Measurements from ENCODE around the gene SYNGR3.

Gene SYNGR3

DNA sequence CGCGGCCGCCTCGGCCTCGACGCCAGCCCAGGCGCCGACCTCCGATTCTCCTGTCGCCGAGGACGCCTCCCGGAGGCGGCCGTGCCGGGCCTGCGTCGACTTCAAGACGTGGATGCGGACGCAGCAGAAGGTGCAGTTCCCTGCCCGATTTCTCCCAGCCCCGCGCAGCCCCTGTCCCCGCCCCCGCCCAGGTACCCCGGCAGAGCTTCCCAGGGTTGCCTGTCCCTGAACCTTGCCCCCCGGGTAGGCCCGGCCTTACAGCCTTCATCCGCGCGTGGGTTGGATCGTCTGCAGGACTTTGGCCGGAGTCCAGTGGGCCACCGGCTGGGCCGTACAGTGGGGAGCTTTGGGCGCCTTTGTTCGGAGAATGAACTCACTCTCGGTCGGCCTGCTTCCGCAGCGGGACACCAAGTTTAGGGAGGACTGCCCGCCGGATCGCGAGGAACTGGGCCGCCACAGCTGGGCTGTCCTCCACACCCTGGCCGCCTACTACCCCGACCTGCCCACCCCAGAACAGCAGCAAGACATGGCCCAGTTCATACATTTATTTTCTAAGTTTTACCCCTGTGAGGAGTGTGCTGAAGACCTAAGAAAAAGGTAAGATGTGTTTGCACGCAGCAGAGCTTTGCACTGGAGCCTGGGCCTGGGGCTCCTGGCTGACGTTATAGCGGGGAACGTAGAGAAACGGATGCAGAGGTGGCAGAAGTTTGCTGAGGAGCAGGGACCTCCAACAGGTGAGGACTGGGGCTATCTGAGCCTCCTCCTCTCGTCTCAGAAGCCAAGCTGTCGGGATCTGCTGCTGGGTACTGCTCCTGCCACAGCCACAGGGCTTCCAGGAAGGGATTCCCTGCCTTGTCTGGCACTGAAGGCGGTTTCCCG is 5.2 kb upstream of the SYNGR3 start:
- peak overlapping the region; percentile 37 for H3K27ac ChIP-seq (ENCODE audit: low read depth, low read length)
- peak overlapping the region; percentile 98 for H3K4me3 ChIP-seq (ENCODE audit: low read length)

DNA sequence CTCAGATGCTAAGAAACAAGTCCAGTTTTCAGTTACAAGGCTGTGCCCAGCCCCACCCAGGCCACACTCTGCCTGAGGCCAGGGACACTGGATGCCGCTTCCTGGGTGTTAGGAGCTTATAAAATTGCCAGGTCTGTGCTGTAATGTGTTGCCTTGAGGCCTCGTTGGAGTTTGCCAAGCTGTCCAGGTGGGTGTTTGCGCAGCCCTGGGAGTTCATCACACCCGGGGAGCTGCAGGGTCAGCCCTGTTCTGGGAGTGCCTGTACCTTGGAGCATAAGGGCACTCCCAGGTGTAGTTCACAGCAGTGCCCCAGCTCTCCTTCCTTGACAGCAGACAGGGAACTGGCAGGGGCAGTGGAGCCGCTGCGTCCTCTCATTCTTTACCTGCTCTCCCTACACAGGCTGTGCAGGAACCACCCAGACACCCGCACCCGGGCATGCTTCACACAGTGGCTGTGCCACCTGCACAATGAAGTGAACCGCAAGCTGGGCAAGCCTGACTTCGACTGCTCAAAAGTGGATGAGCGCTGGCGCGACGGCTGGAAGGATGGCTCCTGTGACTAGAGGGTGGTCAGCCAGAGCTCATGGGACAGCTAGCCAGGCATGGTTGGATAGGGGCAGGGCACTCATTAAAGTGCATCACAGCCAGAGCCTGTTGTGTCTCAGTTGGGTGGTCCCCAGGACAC is 4.2 kb upstream of the SYNGR3 start:
- Histone ChIP-seq H3K79me2 (ENCODE audit: control insufficient read depth, low read length) (peaks cover 17% of the 10 kb centered on the region), H4K20me1 (ENCODE audit: control insufficient read depth, insufficient read depth, low read depth, low read length) (no peaks in the 10 kb centered on the region), H3K4me2 (ENCODE audit: low read length) (peak overlapping the region; percentile 99), H3F3A (ENCODE audit: control insufficient read depth, insufficient read depth) (peaks cover 17% of the 10 kb centered on the region), H3K36me3 (ENCODE audit: control insufficient read depth, low read length) (peaks cover 27% of the 10 kb centered on the region), H3K9me3 (ENCODE audit: control insufficient read depth, insufficient read depth, low read length) (no peaks in the 10 kb centered on the region), H3K27me3 (ENCODE audit: control insufficient read depth, low read length) (peaks cover 45% of the 10 kb centered on the region), H3K9me2 (replicated peaks; ENCODE audit: control insufficient read depth, low read length) (no peaks in the 10 kb centered on the region), H3K4me3 (ENCODE audit: low read length) (peak overlapping the region; percentile 98), H3K4me1 (ENCODE audit: control insufficient read depth, low read length) (peaks cover 34% of the 10 kb centered on the region), H3K27ac (ENCODE audit: low read depth, low read length) (no peak overlapping the region)
- TF ChIP-seq, protein P1, sequence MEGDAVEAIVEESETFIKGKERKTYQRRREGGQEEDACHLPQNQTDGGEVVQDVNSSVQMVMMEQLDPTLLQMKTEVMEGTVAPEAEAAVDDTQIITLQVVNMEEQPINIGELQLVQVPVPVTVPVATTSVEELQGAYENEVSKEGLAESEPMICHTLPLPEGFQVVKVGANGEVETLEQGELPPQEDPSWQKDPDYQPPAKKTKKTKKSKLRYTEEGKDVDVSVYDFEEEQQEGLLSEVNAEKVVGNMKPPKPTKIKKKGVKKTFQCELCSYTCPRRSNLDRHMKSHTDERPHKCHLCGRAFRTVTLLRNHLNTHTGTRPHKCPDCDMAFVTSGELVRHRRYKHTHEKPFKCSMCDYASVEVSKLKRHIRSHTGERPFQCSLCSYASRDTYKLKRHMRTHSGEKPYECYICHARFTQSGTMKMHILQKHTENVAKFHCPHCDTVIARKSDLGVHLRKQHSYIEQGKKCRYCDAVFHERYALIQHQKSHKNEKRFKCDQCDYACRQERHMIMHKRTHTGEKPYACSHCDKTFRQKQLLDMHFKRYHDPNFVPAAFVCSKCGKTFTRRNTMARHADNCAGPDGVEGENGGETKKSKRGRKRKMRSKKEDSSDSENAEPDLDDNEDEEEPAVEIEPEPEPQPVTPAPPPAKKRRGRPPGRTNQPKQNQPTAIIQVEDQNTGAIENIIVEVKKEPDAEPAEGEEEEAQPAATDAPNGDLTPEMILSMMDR (IDR thresholded peaks at IDR 0.05; ENCODE audit: low read depth, low read length, poor library complexity, severe bottlenecking) = no peak
- TF ChIP-seq EZH2phosphoT487 (IDR thresholded peaks at IDR 0.05; ENCODE audit: borderline replicate concordance, low read length) = no peak

More for the DNA sequence above, 5.2 kb upstream of the SYNGR3 start:
- TF ChIP-seq EZH2phosphoT487 (IDR thresholded peaks at IDR 0.05; ENCODE audit: borderline replicate concordance, low read length) = no peak
- Histone ChIP-seq H3K9me3 (ENCODE audit: control insufficient read depth, insufficient read depth, low read length) (no peaks in the 10 kb centered on the region), H3K36me3 (ENCODE audit: control insufficient read depth, low read length) (peaks cover 27% of the 10 kb centered on the region), H4K20me1 (ENCODE audit: control insufficient read depth, insufficient read depth, low read depth, low read length) (no peaks in the 10 kb centered on the region), H3K79me2 (ENCODE audit: control insufficient read depth, low read length) (peaks cover 17% of the 10 kb centered on the region), H3K4me2 (ENCODE audit: low read length) (peak overlapping the region; percentile 99), H3K4me1 (ENCODE audit: control insufficient read depth, low read length) (peaks cover 30% of the 10 kb centered on the region), H3K9me2 (replicated peaks; ENCODE audit: control insufficient read depth, low read length) (no peaks in the 10 kb centered on the region), H3K27me3 (ENCODE audit: control insufficient read depth, low read length) (peaks cover 44% of the 10 kb centered on the region), H3F3A (ENCODE audit: control insufficient read depth, insufficient read depth) (peaks cover 17% of the 10 kb centered on the region)

DNA sequence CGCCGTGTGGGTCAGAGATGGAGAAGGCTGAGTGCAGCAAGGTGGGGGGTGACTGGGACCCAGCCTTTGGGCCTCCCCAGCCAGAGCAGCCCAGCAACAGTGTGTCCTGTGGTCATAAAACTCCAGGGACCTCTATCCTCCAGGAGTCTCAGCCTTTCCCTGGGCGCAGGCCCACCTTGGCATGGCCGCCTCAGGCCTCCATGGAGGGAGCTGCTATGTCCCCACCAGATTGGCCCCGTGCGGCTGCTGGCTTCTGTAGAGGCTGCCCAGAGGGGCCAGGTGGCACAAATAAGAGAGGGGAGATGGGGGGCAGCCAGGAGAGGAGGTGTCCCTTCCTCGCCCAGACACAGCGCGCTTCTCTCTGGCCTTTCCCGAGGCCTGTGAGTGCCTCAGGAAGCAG is 2.6 kb upstream of the SYNGR3 start:
- H3K4me3 ChIP-seq (ENCODE audit: low read length) = no peak overlapping the region
- H4K20me1 ChIP-seq (ENCODE audit: control insufficient read depth, insufficient read depth, low read depth, low read length) = no peaks in the 10 kb centered on the region
- no peak overlapping the region for H3K27ac ChIP-seq (ENCODE audit: low read depth, low read length)
- H3K4me1 ChIP-seq (ENCODE audit: control insufficient read depth, low read length) = peaks cover 40% of the 10 kb centered on the region
- no peak overlapping the region for H3K4me2 ChIP-seq (ENCODE audit: low read length)
- no peaks in the 10 kb centered on the region for H3K9me2 ChIP-seq (replicated peaks; ENCODE audit: control insufficient read depth, low read length)
- no peak for TF ChIP-seq EZH2phosphoT487 (IDR thresholded peaks at IDR 0.05; ENCODE audit: borderline replicate concordance, low read length)
- TF ChIP-seq, protein P1 (IDR thresholded peaks at IDR 0.05; ENCODE audit: low read depth, low read length, poor library complexity, severe bottlenecking) = no peak
- peaks cover 34% of the 10 kb centered on the region for H3K27me3 ChIP-seq (ENCODE audit: control insufficient read depth, low read length)
- peaks cover 18% of the 10 kb centered on the region for H3F3A ChIP-seq (ENCODE audit: control insufficient read depth, insufficient read depth)
- peaks cover 27% of the 10 kb centered on the region for H3K36me3 ChIP-seq (ENCODE audit: control insufficient read depth, low read length)
- peaks cover 17% of the 10 kb centered on the region for H3K79me2 ChIP-seq (ENCODE audit: control insufficient read depth, low read length)
- no peaks in the 10 kb centered on the region for H3K9me3 ChIP-seq (ENCODE audit: control insufficient read depth, insufficient read depth, low read length)

DNA sequence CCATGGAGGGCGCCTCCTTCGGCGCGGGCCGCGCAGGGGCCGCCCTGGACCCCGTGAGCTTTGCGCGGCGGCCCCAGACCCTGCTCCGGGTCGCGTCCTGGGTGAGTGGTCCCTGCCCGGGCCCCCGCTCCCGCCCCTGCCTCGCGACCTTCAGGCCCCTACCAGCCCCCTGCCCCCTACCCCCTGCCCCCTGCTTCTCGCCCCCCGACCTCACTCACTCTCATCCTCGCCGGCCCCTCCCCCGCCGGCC is 256 bp downstream of the SYNGR3 start:
- Histone ChIP-seq H3K9me3 (ENCODE audit: control insufficient read depth, insufficient read depth, low read length) (peaks cover 5% of the 10 kb centered on the region; the same call in 1 of the 2 replicates), H3K4me1 (ENCODE audit: control insufficient read depth, low read length) (peaks cover 50% of the 10 kb centered on the region), H4K20me1 (ENCODE audit: control insufficient read depth, insufficient read depth, low read depth, low read length) (no peaks in the 10 kb centered on the region), H3K9me2 (replicated peaks; ENCODE audit: control insufficient read depth, low read length) (no peaks in the 10 kb centered on the region), H3K79me2 (ENCODE audit: control insufficient read depth, low read length) (peaks cover 9% of the 10 kb centered on the region), H3K27me3 (ENCODE audit: control insufficient read depth, low read length) (peaks cover 19% of the 10 kb centered on the region), H3K36me3 (ENCODE audit: control insufficient read depth, low read length) (peaks cover 27% of the 10 kb centered on the region), H3K27ac (ENCODE audit: low read depth, low read length) (no peak overlapping the region), H3F3A (ENCODE audit: control insufficient read depth, insufficient read depth) (peaks cover 28% of the 10 kb centered on the region), H3K4me2 (ENCODE audit: low read length) (peak overlapping the region; percentile 100), H3K4me3 (ENCODE audit: low read length) (peak overlapping the region; percentile 93)
- TF ChIP-seq EZH2phosphoT487 (IDR thresholded peaks at IDR 0.05; ENCODE audit: borderline replicate concordance, low read length) = no peak
- TF ChIP-seq, protein P1 (IDR thresholded peaks at IDR 0.05; ENCODE audit: low read depth, low read length, poor library complexity, severe bottlenecking) = no peak
